HG03565 (cell line): ENCODE measurements around the gene STX17.
"Not testable (repeated sequence)": the region's sequence is repeated elsewhere in the genome, so short reads cannot be mapped to it uniquely, and the experiment has no call there.

Experiments
- ATAC-seq: cut with Tn5 transposase; IDR thresholded peaks from one replicate; pipeline ENCODE4 v1.9.1; 2021; ENCODE audit warnings: mild to moderate bottlenecking, moderate library complexity; ENCODE audit not compliant: unreplicated experiment

STX17 gene

DNA sequence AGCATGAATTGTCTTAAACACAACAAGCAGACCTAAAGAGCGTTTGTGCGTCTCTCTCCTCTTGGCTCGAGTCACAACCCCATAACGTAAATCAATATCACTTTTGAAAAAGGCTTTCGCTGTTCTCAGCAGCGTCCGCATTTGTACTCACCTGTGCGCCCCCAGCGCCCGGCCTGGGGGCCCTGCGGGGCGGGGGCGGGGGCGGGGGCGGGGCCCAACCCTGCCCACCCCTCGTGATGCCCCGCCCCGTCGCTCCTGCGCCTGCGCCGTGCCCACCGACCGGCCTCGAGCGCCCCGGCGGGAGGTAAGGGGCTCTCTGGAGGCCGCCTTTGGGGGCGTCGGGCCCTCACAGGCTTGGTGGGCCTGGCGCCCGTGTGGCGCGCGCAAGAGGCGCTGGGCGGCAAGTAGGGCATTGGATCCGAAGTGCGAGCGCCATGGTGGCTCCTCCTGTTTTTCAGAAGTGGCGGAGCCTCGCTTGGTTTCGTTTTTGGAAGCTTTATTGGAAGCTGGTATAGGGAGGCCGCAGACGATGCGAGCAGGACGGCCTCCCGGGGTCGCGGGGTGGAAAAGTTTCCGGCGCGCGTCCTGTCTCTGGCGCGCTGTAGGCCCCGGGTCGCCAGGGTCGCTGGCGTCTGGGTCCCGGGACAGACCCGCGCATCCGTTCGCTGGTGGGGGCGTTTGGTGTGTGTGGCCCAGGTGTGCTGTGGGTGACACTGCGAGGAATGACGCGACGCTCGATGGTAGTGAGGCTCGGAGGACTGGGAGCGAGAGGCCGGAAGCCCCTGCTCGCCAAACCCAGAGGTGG, at the start of gene STX17:
STX17 (plus strand) TSS at position 252 of the 805 bp plus-strand sequence. CDS start 8,586 bp downstream, outside the sequence.
- ATAC-seq: peak; percentile 71

GRCh38 chr9:99857576-99857975, 48.9 kb upstream of the STX17 start:
- not testable (repeated sequence) for ATAC-seq

DNA sequence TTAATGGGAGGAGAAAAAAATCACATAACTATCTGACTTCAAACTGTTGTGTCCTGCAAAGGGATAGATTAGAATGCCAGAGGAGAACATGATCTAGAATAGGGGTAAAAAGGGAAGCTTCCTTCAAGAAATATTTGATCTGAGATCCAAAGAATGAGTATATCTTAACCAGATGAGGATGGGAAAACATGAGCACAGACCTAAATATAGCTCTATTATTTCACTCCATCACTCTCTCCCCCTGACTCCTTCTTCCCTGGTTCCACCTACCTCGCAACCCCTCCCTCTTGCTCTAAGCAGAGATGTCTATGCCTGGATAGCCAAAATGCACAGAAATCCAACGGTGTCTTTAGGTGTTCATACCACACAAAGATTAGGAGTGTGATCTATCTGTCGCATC, 48.4 kb upstream of the STX17 start:
- no peak for ATAC-seq

DNA sequence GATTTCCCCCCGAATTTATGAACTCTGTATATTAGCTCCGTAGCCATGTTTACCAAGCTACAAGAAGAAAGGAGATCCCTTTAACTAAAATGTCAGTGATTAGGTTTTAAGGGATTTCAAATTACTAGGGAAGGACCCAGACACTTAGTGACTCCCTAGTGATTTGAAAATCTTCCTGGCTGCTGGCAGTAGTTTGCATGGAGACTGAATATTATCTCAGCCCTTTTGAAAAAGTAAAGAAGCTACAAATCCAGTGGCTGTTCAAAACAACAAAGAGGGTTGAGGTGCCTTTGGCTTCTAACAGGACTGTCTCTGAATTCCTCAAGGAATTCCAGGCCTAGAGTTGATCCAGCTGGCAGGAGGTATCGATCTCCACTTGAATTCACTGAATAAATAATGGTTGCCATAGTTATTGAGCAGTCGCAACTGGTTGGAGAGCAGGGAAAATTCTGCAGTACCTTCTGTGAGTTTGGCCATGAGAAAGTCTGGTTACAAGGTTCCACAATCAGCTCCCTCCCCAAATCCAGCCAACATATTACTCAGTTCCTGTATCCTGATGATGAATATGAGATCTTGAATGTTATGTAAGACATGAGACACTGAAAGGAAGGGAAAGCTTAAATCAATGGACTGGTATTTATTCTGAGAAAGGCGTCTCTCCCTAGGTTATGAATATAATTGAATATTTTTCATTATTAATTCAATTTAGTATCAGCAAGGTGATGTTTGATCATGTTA, 47.0 kb upstream of the STX17 start:
- ATAC-seq: no peak

DNA sequence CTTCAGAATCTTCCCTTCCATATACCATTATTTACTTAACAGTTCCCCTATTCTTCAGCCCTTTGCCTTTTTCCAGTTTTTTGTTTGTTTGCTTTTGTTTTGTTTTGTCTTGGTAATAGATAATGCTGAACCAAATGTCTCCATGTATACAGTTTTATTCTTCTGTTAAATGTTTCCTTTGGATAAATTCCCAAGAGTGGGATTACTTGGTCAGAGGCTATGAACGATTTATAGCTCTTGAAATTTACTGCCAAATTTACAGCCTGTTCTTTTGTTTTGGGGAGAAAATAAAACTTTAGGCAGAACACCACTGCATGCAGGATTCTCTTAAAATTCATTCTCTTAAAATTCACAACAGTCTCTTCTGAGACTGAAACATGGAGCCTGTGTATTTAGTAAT, 46.2 kb upstream of the STX17 start:
- ATAC-seq: no peak

GRCh38 chr9:99863955-99864354, 42.5 kb upstream of the STX17 start:
- ATAC-seq: no peak

GRCh38 chr9:99866398-99866797, 40.1 kb upstream of the STX17 start:
- no peak for ATAC-seq

DNA sequence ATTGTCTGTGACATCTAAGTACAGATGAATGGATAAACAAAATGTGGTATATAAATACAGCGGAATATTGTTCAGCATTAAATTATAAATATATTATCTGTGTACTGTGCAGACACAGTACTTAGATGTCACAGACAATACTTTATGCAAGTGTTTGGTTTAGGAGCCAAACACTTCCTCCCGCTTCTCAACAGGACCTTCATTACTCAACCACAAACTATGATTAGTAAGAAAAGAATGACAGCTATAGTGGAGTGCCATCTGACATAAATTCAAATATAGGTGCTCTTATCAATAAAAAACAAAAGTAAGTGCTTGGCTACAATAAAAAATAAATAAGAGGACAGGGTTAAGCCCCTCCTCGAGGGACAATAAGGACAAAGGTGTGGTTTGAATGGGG, 38.9 kb upstream of the STX17 start:
- ATAC-seq: no peak

DNA sequence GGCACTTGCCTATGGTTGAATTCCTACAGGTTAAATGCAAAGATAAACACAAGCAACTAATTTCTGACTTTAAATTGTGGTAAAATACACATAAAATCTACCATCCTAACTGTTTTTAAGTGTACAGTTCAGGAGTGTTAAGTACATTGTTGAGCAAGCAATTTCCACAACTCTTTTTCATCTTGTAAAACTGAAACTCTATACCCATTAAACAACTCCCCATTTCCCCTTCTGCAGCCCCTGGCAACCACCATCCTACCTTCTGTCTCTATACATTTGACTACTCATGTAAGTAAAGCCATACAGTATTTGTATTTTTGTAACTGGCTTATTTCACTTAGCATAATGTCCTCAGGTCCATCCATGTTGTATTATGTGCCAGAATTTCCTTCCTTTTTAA, 38.5 kb upstream of the STX17 start:
- ATAC-seq: no peak

DNA sequence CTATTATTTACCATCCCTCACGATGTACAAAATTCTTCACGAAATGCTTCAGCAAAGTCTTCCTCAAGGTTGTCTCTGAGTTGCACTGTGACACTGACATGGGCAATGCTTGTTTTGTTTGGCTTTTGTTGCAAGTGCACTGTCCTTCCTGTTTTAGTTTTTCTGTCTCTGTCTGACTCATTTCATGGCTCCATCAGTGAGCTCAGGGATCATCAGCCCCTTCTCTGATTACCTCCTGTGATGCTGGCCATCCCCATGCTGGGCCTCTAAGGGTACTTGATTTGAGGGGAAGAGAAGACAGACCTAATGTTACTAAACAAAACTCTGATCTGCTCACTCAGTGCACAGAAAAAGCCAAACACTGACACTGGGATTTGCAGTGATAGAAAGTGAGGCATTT, 37.6 kb upstream of the STX17 start:
- peak; percentile 75 for ATAC-seq

GRCh38 chr9:99870126-99870525, 36.3 kb upstream of the STX17 start:
- ATAC-seq: no peak

DNA sequence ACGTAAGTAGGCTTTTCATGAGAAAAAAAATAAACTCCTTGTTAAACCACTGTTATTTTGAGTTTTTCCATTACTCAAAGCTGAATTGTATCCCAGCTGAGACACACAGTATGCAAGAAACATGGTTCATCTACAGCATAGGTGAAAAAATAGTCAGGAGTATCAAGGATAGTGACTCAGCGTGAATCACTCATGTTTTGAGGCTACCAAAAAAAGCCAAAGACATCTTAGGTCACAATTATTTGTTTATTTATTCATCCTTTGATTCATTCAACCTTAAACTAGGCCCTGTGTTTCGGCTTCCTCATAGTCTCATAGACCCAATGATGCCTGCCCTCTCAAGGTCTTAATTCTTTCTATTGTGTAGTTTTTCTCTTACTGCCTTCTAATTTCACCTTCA, 32.9 kb upstream of the STX17 start:
- ATAC-seq: no peak

DNA sequence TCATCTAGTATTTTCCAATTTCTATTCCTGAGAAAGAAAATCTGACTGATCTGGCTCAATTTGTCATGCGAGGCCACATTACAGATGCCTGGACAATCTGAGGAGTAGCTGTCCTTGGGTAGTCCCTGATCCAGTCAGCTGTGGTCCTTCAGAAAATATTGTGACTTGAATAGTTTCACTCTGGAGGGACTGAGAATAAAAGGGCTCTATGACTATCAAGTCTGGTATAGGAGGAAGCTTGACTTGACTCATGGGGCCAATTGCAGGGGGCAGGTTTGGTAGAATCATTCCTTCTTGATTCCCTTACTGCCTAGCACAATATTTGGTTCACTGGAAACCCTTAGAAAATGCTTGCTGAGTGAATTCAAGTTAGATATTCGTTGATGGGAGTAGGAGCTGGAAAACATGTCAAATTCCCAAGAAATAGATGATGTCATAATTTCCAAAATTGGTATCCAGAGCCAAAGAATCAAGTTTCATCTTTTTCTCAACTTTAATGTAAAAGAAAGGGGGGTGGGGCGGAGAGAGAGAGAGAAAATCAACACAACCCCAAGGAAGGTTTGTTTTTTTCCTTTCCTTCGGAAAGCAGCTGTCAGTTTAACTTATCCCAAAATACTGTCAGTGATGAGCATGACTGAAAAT, 32.4 kb upstream of the STX17 start:
- no peak for ATAC-seq

DNA sequence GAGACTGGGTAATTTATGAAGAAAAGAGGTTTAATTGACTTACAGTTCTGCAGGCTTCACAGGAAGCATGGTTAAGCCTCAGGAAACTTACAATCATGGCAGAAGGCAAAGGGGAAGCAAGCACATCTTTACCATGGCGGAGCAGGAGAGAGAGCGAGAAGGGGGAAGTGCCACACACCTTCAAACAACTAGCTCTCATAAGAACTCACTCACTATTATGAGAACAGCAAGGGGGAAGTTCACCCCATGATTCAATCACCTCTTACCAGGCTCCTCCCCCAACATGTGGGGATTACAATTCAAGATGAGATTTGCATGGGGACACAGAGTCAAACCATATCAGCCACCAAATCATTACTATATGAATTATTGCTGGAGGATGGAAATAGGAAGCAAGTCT, 30.3 kb upstream of the STX17 start:
- no peak for ATAC-seq

GRCh38 chr9:99878651-99879050, 27.8 kb upstream of the STX17 start:
- ATAC-seq: no peak

- no peak for ATAC-seq
Observed at GRCh38 chr9:99881769-99882168, 24.7 kb upstream of the STX17 start.

- no peak for ATAC-seq
Observed at GRCh38 chr9:99885747-99886146, 20.7 kb upstream of the STX17 start.

GRCh38 chr9:99889120-99889519, 17.3 kb upstream of the STX17 start:
- no peak for ATAC-seq

DNA sequence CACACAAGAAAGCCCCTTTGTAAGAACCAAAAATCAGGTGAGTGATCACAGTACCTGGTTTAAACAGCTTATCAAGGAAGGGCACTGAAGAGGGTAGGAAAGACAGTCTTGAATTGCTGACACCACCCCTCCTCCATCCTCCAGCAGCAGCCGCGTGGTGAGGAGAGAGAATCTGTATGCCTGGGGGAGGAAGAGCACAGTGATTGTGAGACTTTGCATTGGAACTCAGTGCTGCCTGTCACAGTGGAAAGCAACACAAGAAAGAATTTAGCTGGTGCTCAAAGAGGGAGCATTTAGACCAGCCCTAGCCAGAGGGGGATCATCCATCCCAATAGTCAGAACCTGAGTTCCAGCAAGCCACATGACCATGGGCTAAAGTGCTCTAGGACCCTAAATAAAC, 11.6 kb upstream of the STX17 start:
- ATAC-seq: no peak

- ATAC-seq: no peak
Observed at GRCh38 chr9:99895510-99895909, 10.9 kb upstream of the STX17 start.

GRCh38 chr9:99896119-99896518, 10.3 kb upstream of the STX17 start:
- ATAC-seq: no peak

DNA sequence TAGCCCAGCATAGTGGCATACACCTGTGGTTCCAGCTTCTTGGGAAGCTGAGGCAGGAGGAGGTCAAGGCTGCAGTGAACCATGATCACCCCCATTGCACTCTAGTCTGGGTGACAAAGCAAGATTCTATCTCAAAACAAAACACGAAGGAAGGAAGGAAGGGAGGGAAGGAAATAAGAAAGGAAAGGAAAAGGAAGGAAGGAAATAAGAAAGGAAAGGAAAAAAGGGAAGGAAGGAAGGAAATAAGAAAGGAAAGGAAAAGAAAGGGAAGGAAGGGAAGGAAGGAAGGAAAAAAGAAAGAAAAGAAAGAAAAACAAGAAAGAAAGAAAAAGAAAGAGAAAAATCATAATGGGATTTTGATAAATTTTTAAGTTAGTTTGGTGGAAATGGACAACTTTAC, 3.1 kb upstream of the STX17 start:
- ATAC-seq: no peak
